Forelimb muscle (tissue), 1 donor: ENCODE data around the gene C17orf113. TPM values are rescaled to one million over a fixed set of nuclear protein-coding genes. Genes with fewer than 3 reads are reported as not detected.
"Not testable (repeated sequence)": the region's sequence is repeated elsewhere in the genome, so short reads cannot be mapped to it uniquely, and the experiment has no call there.

Experiments used
- DNase-seq: peaks from one replicate; pipeline ENCODE4 v3.0.0-alpha.2; 2013; ENCODE audit warnings: low read depth
- polyA plus RNA-seq: library from polyadenylated mRNA; unstranded; fragments of 120-200 nt; gene quantifications from one replicate; pipeline ENCODE4 v1.2.1, GENCODE V29; 2013; ENCODE audit not compliant: insufficient read length

C17orf113 gene
- polyA plus RNA-seq, 1 donor = 1.2 TPM

- no peak for DNase-seq
These were observed 7.6 kb downstream of the C17orf113 start for GRCh38 chr17:42042598-42043319.

- DNase-seq = no peak
These were observed 8.8 kb downstream of the C17orf113 start for GRCh38 chr17:42041619-42042018.

GRCh38 chr17:42040818-42041217 is 9.6 kb downstream of the C17orf113 start:
- no peak for DNase-seq

GRCh38 chr17:42039794-42040763 is 10.3 kb downstream of the C17orf113 start:
- no peak for DNase-seq

GRCh38 chr17:42038221-42038973 is 12.0 kb downstream of the C17orf113 start:
- DNase-seq = no peak

GRCh38 chr17:42034059-42034458 is 16.3 kb downstream of the C17orf113 start:
- DNase-seq = no peak

GRCh38 chr17:42031584-42031983 is 18.8 kb downstream of the C17orf113 start:
- no peak for DNase-seq

GRCh38 chr17:42028791-42029127 is 21.6 kb downstream of the C17orf113 start:
- DNase-seq = no peak

- DNase-seq = no peak
These were observed 22.2 kb downstream of the C17orf113 start for GRCh38 chr17:42027961-42028790.

GRCh38 chr17:42027590-42027889 is 22.9 kb downstream of the C17orf113 start:
- DNase-seq = no peak

GRCh38 chr17:42026857-42027589 is 23.4 kb downstream of the C17orf113 start:
- no peak for DNase-seq

- no peak for DNase-seq
These were observed 24.5 kb downstream of the C17orf113 start for GRCh38 chr17:42025936-42026335.

GRCh38 chr17:42025191-42025579 is 25.2 kb downstream of the C17orf113 start:
- DNase-seq = no peak

GRCh38 chr17:42023524-42024349 is 26.7 kb downstream of the C17orf113 start:
- DNase-seq = no peak

GRCh38 chr17:42020845-42021244 is 29.6 kb downstream of the C17orf113 start:
- DNase-seq = not testable (repeated sequence)

- peak; percentile 67 for DNase-seq
These were observed 30.6 kb downstream of the C17orf113 start, which contains the start of gene NKIRAS2 for GRCh38 chr17:42019509-42020404. TSS of gene NKIRAS2 (plus strand) at chr17:42020090. CDS start at chr17:42021578, 1,488 bp downstream.

GRCh38 chr17:42018988-42019387 is 31.4 kb downstream of the C17orf113 start:
- DNase-seq = no peak

- no peak for DNase-seq
These were observed 32.1 kb downstream of the C17orf113 start for GRCh38 chr17:42018339-42018738.

GRCh38 chr17:42017866-42018200 is 32.6 kb downstream of the C17orf113 start:
- DNase-seq = no peak
